ENCODE measurements around the gene JUP.

DNA sequence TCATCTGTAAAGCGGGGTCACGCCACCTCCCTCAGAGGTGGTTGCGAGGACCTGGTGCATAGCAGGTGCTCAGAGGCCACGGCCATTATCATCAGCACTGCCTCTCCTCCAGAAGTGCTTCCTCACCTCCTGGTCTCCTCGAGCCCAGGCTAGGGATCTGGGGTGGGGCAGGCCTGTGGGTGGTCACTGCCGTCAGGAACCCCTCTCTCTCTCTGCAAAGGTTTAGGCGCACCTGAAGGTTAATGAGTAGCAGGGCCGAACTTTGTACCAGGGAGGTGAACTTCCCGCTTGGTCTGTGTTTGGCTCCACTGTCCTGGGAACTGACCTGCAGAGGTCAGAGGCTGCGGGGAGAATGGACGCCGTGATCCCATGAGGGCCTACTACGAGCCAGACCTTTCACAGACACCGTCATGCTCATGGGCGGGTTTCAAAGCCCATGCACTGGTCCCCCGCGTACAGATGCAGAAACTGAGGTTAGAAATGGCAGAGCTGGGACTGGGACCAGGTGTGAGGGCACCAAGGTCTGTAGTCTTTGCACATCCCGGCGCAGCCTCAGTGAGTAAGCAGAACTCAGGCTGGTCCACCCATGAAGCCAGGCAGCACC lies 13.8 kb downstream of the JUP start:
- TF ChIP-seq, protein P1, sequence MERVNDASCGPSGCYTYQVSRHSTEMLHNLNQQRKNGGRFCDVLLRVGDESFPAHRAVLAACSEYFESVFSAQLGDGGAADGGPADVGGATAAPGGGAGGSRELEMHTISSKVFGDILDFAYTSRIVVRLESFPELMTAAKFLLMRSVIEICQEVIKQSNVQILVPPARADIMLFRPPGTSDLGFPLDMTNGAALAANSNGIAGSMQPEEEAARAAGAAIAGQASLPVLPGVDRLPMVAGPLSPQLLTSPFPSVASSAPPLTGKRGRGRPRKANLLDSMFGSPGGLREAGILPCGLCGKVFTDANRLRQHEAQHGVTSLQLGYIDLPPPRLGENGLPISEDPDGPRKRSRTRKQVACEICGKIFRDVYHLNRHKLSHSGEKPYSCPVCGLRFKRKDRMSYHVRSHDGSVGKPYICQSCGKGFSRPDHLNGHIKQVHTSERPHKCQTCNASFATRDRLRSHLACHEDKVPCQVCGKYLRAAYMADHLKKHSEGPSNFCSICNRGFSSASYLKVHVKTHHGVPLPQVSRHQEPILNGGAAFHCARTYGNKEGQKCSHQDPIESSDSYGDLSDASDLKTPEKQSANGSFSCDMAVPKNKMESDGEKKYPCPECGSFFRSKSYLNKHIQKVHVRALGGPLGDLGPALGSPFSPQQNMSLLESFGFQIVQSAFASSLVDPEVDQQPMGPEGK (CRISPR knock-in tag; IDR thresholded peaks at IDR 0.05; ENCODE audit: borderline replicate concordance) = no peak
- TF ChIP-seq TSHZ2 (CRISPR knock-in tag; IDR thresholded peaks at IDR 0.05) (no peak), ZNF565 (CRISPR knock-in tag; conservative IDR thresholded peaks at IDR 0.05; ENCODE audit: low read depth) (no peak), GLIS3 (CRISPR knock-in tag; IDR thresholded peaks at IDR 0.05) (no peak), ESRRG (CRISPR knock-in tag; IDR thresholded peaks at IDR 0.05) (no peak), POU6F1 (CRISPR knock-in tag; IDR thresholded peaks at IDR 0.05; ENCODE audit: borderline replicate concordance, low read depth) (no peak), OSR1 (CRISPR knock-in tag; IDR thresholded peaks at IDR 0.05) (no peak), CSDC2 (CRISPR knock-in tag; IDR thresholded peaks at IDR 0.05) (no peak), PPARA (CRISPR knock-in tag; IDR thresholded peaks at IDR 0.05; ENCODE audit: borderline replicate concordance) (no peak), SNAI2 (CRISPR knock-in tag; IDR thresholded peaks at IDR 0.05) (no peak), RARB (CRISPR knock-in tag; IDR thresholded peaks at IDR 0.05) (no peak)
